ENCODE results near the gene CCDC12.

The CCDC12 gene

DNA sequence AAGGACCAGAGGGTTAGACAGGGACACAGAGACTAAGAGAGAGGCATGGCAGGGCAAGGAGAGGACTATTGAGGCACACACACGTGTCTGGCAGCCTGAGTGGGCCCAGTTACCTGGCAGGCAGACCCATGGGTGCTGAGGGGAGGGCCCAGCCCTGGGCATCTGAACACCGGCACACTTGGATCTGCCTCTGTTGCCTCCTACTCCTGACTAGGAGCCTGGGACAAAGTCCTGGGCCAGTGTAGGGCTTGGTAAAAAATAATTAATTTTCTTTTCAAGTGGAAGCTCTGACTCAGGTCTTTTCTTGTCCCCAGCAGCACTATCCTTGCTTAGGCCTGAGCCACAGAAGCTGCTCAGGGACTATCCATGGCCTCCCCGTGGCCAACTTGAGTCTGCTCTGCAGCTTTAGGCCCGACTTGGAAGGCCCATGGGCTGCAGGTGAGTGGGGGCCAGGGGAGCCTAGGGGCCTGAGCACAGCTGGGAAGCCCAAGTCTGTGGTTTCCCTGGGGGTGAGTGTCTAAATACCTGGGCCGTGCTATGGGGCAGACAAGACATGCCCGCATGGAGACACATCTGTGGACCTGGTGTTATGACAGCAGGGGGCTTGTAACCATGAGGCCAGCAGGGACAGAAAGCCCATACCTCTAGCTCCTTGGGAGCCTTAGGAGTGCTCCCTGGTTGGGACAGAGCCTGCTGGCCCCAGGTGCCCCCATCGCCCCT lies 99.0 kb downstream of the CCDC12 start, which contains the start of gene PTH1R:
PTH1R (plus strand) TSS at position 316 of the 720 bp plus-strand sequence. CDS start 5,839 bp downstream, outside the sequence.
- peaks cover 3% of the 10 kb centered on the region; the same call in 1 of the 2 replicates for H3K4me1 ChIP-seq (ENCODE audit: insufficient read depth, low read length)
- H3K9me3 ChIP-seq (ENCODE audit: control insufficient read depth, insufficient read depth, low read length): no peaks in the 10 kb centered on the region
- H3K36me3 ChIP-seq (ENCODE audit: insufficient read depth, low read length): no peaks in the 10 kb centered on the region
- no peak within 1 kb of the TSS for H3K9ac ChIP-seq (ENCODE audit: low read depth, low read length)

DNA sequence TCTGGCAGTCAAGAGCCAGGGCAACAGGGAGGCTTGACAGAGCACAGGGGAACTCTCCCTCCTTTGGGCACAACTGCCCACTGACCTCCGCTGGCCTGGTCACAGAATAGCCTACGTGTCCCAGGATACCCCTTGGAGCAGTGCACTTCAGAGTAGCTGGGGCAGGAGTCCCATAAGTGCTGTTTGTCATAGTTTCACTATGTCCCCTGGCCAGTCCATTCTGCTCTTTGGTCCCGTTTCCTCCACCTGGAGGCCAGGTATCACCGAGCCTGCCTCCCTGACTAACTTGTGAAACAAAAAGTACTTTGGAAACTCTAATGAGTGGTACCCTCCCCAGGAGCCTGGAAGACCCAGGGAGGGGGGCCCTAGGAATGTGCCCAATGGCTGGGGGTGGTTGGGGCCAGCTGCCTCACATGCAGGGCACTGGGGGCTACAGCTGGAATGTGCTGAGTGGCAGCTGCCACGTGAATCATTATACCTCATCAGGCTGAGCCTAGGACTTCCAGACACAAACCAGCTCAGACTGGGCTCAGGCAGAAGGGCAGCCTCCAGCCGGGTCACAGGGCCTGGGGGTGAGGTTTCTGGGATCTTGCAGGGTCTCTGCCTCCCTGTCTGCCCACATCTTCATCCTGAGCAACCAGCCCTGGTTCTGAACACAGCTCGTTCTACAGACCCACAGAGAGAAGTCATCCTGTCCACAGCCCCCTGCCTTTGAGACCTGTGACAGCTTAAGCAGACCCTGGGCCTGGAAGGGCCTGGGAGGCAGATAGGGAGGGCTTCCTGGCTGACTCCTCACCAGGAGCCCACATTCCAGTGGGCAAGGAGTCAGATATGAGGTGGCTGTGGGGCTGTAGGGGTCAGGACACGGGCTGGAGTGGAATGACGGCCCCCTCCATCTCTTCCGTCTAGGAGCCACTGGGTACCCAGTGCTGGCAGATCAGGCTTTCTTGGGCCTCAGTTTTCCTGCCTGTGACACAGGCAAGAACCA lies 99.9 kb downstream of the CCDC12 start:
- no peak overlapping the region for H3K9ac ChIP-seq (ENCODE audit: low read depth, low read length)
- no peaks in the 10 kb centered on the region for H3K9me3 ChIP-seq (ENCODE audit: control insufficient read depth, insufficient read depth, low read length)
- H3K4me1 ChIP-seq (ENCODE audit: insufficient read depth, low read length): peaks cover 3% of the 10 kb centered on the region; the same call in 1 of the 2 replicates
- no peaks in the 10 kb centered on the region for H3K36me3 ChIP-seq (ENCODE audit: insufficient read depth, low read length)

DNA sequence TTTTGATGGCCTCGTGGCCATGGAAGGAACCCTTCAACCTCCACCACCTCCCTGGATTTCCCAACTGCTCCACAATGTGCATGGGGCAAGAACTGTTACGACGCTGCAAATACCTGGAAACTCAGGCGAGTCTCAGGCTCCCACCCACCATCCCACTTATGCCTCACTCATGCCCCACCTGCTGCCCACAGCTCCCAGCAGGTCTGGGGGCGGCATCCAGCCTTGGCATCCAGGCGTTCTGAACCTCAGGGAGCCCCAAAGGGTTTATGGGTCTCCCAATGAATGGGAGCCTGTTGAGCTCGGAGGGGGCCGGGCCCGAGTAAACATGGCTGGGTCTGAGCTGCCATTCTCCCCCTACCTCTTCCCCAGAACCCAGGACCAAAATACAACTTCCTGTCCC lies 101.0 kb downstream of the CCDC12 start:
- Histone ChIP-seq H3K36me3 (ENCODE audit: insufficient read depth, low read length) (no peaks in the 10 kb centered on the region), H3K9me3 (ENCODE audit: control insufficient read depth, insufficient read depth, low read length) (no peaks in the 10 kb centered on the region), H3K4me1 (ENCODE audit: insufficient read depth, low read length) (peaks cover 3% of the 10 kb centered on the region; the same call in 1 of the 2 replicates), H3K9ac (ENCODE audit: low read depth, low read length) (no peak overlapping the region)

DNA sequence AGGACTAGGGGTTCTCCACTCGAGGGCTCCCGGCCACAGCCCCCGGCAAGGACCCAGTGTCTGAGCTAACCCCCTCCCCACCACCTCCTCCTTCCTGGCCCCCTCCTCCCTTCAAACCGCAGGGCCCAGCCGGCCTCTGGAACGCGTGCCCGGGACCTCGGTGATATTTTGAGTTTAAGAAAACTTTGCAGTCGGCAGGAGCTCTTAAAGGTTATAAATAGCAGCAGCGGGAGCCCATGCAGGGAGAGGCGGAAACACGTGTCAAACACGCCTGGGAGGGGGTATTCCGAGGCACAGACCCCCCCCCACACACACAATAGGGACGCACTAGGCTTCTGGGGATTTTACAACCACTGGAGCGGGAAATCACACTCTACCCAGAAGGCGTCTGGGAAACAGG lies 102.1 kb downstream of the CCDC12 start:
- peaks cover 3% of the 10 kb centered on the region; the same call in 1 of the 2 replicates for H3K4me1 ChIP-seq (ENCODE audit: insufficient read depth, low read length)
- H3K9me3 ChIP-seq (ENCODE audit: control insufficient read depth, insufficient read depth, low read length): no peaks in the 10 kb centered on the region
- no peaks in the 10 kb centered on the region for H3K36me3 ChIP-seq (ENCODE audit: insufficient read depth, low read length)
- no peak overlapping the region for H3K9ac ChIP-seq (ENCODE audit: low read depth, low read length)

DNA sequence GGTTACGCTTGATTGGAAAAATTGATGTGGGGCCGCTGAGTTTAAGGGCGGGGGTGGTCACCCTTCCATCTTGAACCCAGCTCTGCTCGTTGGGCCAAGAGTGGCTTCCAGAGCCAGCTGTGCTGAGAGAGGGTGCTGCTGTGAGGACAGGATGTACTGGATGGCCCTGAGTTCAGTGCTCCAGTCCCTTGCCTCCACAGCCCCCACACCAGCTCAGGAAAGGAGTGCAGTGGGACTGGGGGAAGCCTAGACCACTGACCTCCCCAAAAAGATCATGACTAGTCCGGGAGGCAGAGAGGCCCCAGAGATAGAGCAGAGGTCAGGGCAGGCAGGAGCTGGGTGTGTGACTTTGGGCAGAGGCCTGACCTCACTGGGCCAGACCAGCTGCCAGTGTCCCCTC lies 103.0 kb downstream of the CCDC12 start:
- Histone ChIP-seq H3K9ac (ENCODE audit: low read depth, low read length) (no peak overlapping the region), H3K4me1 (ENCODE audit: insufficient read depth, low read length) (no peaks in the 10 kb centered on the region; the same call in 1 of the 2 replicates), H3K36me3 (ENCODE audit: insufficient read depth, low read length) (no peaks in the 10 kb centered on the region), H3K9me3 (ENCODE audit: control insufficient read depth, insufficient read depth, low read length) (no peaks in the 10 kb centered on the region)
